GM23338 (cell line): Measurements from ENCODE around the gene OGG1. TPM values are rescaled to one million over a fixed set of nuclear protein-coding genes. Genes with fewer than 3 reads are reported as not detected.

Experiments used
- ATAC-seq: fragments of 200-7000 bp; cut with Tn5 transposase; 3 replicates; pipeline ENCODE4 v1.9.1; 2020
- DNase-seq: peaks from one replicate; pipeline ENCODE4 v3.0.0-alpha.2; 2015; ENCODE audit warnings: low spot score
- H2AFZ ChIP-seq: fragments of 200-600 bp; sonication (generic); 2 replicates; pipeline ENCODE4 v1.8.0; 2016; ENCODE audit warnings: antibody characterized with exemption, mild to moderate bottlenecking, moderate library complexity
- H3F3A ChIP-seq: fragments of 200-600 bp; sonication (generic); replicated peaks from 2 replicates; pipeline ENCODE4 v1.8.0; 2017; ENCODE audit warnings: antibody characterized with exemption, mixed run types, low read depth
- H3K27ac ChIP-seq: fragments of 200-600 bp; sonication (generic); 2 replicates; pipeline ENCODE4 v1.6.1; 2016; ENCODE audit warnings: low read depth
- H3K27me3 ChIP-seq: fragments of 200-600 bp; sonication (generic); 2 replicates; pipeline ENCODE4 v1.8.0; 2016; ENCODE audit warnings: mild to moderate bottlenecking, mixed run types, moderate library complexity; ENCODE audit not compliant: insufficient read depth
- H3K36me3 ChIP-seq: fragments of 200-600 bp; sonication (generic); 2 replicates; pipeline ENCODE4 v1.8.0; 2016; ENCODE audit warnings: mild to moderate bottlenecking; ENCODE audit not compliant: insufficient read depth
- H3K4me1 ChIP-seq: fragments of 200-600 bp; sonication (generic); 2 replicates; pipeline ENCODE4 v1.8.0; 2016; ENCODE audit warnings: mild to moderate bottlenecking, moderate library complexity; ENCODE audit not compliant: insufficient read depth
- H3K4me2 ChIP-seq: fragments of 200-600 bp; sonication (generic); 2 replicates; pipeline ENCODE4 v1.7.1; 2017; ENCODE audit warnings: mixed run types
- H3K4me3 ChIP-seq: fragments of 200-600 bp; sonication (generic); 2 replicates; pipeline ENCODE4 v1.6.1; 2016; ENCODE audit warnings: mixed run types
- H3K79me2 ChIP-seq: fragments of 200-600 bp; sonication (generic); replicated peaks from 2 replicates; pipeline ENCODE4 v1.8.0; 2017; ENCODE audit warnings: mild to moderate bottlenecking; ENCODE audit not compliant: insufficient read depth
- H3K9me2 ChIP-seq: fragments of 200-600 bp; sonication (generic); 2 replicates; pipeline ENCODE4 v1.8.0; 2017; ENCODE audit not compliant: insufficient read depth
- H4K20me1 ChIP-seq: fragments of 200-600 bp; sonication (generic); replicated peaks from 2 replicates; pipeline ENCODE4 v1.8.0; 2017; ENCODE audit warnings: mild to moderate bottlenecking; ENCODE audit not compliant: insufficient read depth
- H3K27ac Mint-ChIP-seq: 2 replicates; pipeline ENCODE4 v1.8.0; 2020; ENCODE audit warnings: inconsistent platforms, mild to moderate bottlenecking, moderate library complexity, mixed read lengths
- H3K27me3 Mint-ChIP-seq: 3 replicates; pipeline ENCODE4 v1.8.0; 2022; ENCODE audit warnings: low read depth, mild to moderate bottlenecking, moderate library complexity, mixed read lengths, inconsistent platforms; ENCODE audit not compliant: insufficient read depth, poor library complexity
- H3K36me3 Mint-ChIP-seq: 3 replicates; pipeline ENCODE4 v1.8.0; 2021; ENCODE audit warnings: low read depth, mild to moderate bottlenecking, inconsistent platforms, moderate library complexity, mixed read lengths
- H3K4me1 Mint-ChIP-seq: 3 replicates; pipeline ENCODE4 v1.8.0; 2020; ENCODE audit warnings: mild to moderate bottlenecking, inconsistent platforms, mixed read lengths
- H3K4me3 Mint-ChIP-seq: 3 replicates; pipeline ENCODE4 v1.8.0; 2021; ENCODE audit warnings: moderate library complexity, mild to moderate bottlenecking, inconsistent platforms, mixed read lengths
- H3K9me3 Mint-ChIP-seq: 3 replicates; pipeline ENCODE4 v1.8.0; 2020; ENCODE audit warnings: moderate library complexity, mild to moderate bottlenecking, inconsistent platforms, mixed read lengths
- CREB1 ChIP-seq: fragments of 250-450 bp; sonication (Bioruptor Pico); IDR thresholded peaks from 2 replicates; pipeline ENCODE4 v1.5.0; 2020; ENCODE audit warnings: low read depth, mild to moderate bottlenecking, moderate library complexity
- CTCF ChIP-seq, 2 experiments: fragments of 200-600 bp in 1 of 2; sonication (generic) in 1 of 2; conservative IDR thresholded peaks; 2 replicates each; pipeline versions ENCODE4 v1.5.1 to v1.6.1; 2016 to 2017; ENCODE audit warnings: antibody characterized with exemption in 2 of 2, low read depth in 2 of 2, mild to moderate bottlenecking in 2 of 2, moderate library complexity in 1 of 2
- ETS1 ChIP-seq: IDR thresholded peaks from 2 replicates; pipeline ENCODE4 v1.6.1; 2016; ENCODE audit warnings: antibody characterized with exemption
- EZH2 ChIP-seq: fragments of 200-600 bp; sonication (generic); IDR thresholded peaks from one replicate; pipeline ENCODE4 v1.8.0; 2017; ENCODE audit warnings: antibody characterized with exemption, mild to moderate bottlenecking, low read depth; ENCODE audit not compliant: unreplicated experiment
- EZH2phosphoT487 ChIP-seq: fragments of 200-600 bp; sonication (generic); IDR thresholded peaks from one replicate; pipeline ENCODE4 v1.8.1; 2018; ENCODE audit warnings: antibody characterized with exemption; ENCODE audit not compliant: unreplicated experiment
- JUNB ChIP-seq: IDR thresholded peaks from one replicate; pipeline ENCODE4 v1.6.1; 2016; ENCODE audit warnings: antibody characterized with exemption; ENCODE audit not compliant: unreplicated experiment
- NANOG ChIP-seq: IDR thresholded peaks from 2 replicates; pipeline ENCODE4 v1.6.1; 2016; ENCODE audit warnings: antibody characterized with exemption, borderline replicate concordance
- POLR2AphosphoS5 ChIP-seq: IDR thresholded peaks from 2 replicates; pipeline ENCODE4 v1.6.1; 2016; ENCODE audit warnings: antibody characterized with exemption, low read depth
- REST ChIP-seq: IDR thresholded peaks from one replicate; pipeline ENCODE4 v1.6.1; 2018; ENCODE audit warnings: antibody characterized with exemption; ENCODE audit not compliant: unreplicated experiment
- STAT1 ChIP-seq: IDR thresholded peaks from one replicate; pipeline ENCODE4 v1.6.1; 2016; ENCODE audit warnings: antibody characterized with exemption; ENCODE audit not compliant: unreplicated experiment
- ZNF114 ChIP-seq: fragments of 250-450 bp; sonication (Bioruptor Pico); IDR thresholded peaks from 2 replicates; pipeline ENCODE4 v1.5.0; 2020; ENCODE audit warnings: mild to moderate bottlenecking, moderate library complexity
- ZNF331 ChIP-seq: fragments of 250-450 bp; sonication (Bioruptor Pico); IDR thresholded peaks from 2 replicates; pipeline ENCODE4 v1.5.0; 2020; ENCODE audit warnings: low read depth, mild to moderate bottlenecking, moderate library complexity
- ZNF462 ChIP-seq: fragments of 250-450 bp; sonication (Bioruptor Pico); IDR thresholded peaks from 2 replicates; pipeline ENCODE4 v1.5.0; 2020; ENCODE audit warnings: mild to moderate bottlenecking, moderate library complexity
- polyA plus RNA-seq: library from polyadenylated mRNA; unstranded; fragments of >200 nt; fragmentation: Nextera tagmentation; extraction: Ambion mirVana; gene quantifications from 2 replicates; pipeline ENCODE4 v1.2.1, GENCODE V29; 2016
- total RNA-seq: library from RNA; depleted of rRNA; stranded (reverse); fragments of >200 nt; shearing (Covaris generic); gene quantifications from 2 replicates; pipeline ENCODE4 v1.2.3, GENCODE V29; 2014

OGG1 gene
- total and polyA plus RNA-seq, 2 experiments from 2014 or later = 20.6 to 27.6 TPM

DNA sequence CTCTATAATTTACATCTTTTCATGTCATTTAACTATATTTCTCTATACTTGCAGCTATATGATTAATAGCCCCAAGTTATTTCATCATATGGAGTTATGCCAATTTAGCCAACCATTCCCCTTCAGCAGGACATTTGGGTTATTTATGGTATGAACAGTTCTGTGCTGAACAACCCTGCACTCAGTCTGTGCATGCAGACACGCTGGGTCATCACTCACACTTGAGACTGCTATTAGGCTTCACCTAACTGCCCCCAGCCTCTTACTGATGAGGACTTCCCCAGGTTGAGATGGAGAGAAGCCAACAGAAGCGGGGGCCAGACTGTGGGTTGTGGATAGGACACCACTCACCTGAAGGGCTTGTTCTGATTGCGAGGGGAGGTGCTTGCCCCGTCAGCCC is 35.2 kb downstream of the OGG1 start:
- no peaks in the 10 kb centered on the region for H3K4me1 ChIP-seq
- DNase-seq = no peak
- Mint-ChIP-seq H3K36me3 (peaks cover 78% of the 10 kb centered on the region), H3K27ac (no peak overlapping the region), H3K4me3 (no peak overlapping the region), H3K27me3 (peaks cover 4% of the 10 kb centered on the region), H3K9me3 (no peaks in the 10 kb centered on the region), H3K4me1 (no peaks in the 10 kb centered on the region)
- no peak for ATAC-seq
- no peaks in the 10 kb centered on the region for H3K79me2 ChIP-seq
- no peak overlapping the region for H2AFZ ChIP-seq
- no peaks in the 10 kb centered on the region for H3K27me3 ChIP-seq
- TF ChIP-seq ZNF462 (CRISPR knock-in tag) = no peak
- no peak for TF ChIP-seq POLR2AphosphoS5
- TF ChIP-seq JUNB = no peak
- no peak for TF ChIP-seq NANOG
- TF ChIP-seq STAT1 = no peak
- TF ChIP-seq EZH2 = no peak
- no peak for TF ChIP-seq ZNF331 (CRISPR knock-in tag)
- TF ChIP-seq REST = no peak
- no peak for TF ChIP-seq CREB1 (CRISPR knock-in tag)
- TF ChIP-seq ETS1 = no peak
- TF ChIP-seq ZNF114 (CRISPR knock-in tag) = no peak
- TF ChIP-seq CTCF (conservative IDR thresholded peaks at IDR 0.05; ENCODE audit: low read depth in 2 of 2) = no peak
- TF ChIP-seq EZH2phosphoT487 = no peak
- H3K27ac ChIP-seq = no peak overlapping the region
- no peaks in the 10 kb centered on the region for H3K9me2 ChIP-seq
- H3K4me3 ChIP-seq = no peak overlapping the region
- H3F3A ChIP-seq = 0 out of 2 replicates have a peak, but pooled peaks cover 8% of the 10 kb centered on the region
- peaks cover 10% of the 10 kb centered on the region; the same call in 1 of the 2 replicates for H3K36me3 ChIP-seq
- H3K4me2 ChIP-seq = no peak overlapping the region
- H4K20me1 ChIP-seq = no peaks in the 10 kb centered on the region; the same call in 1 of the 2 replicates
